K562 (cell line): Measurements from ENCODE around the gene NUDT22. TPM values are rescaled to one million over a fixed set of nuclear protein-coding genes. Genes with fewer than 3 reads are reported as not detected.
A peak's percentile ranks its signal among the peaks of the same experiment; 100 is the strongest.

Source experiments
- ARID2 ChIP-seq: fragments of 450-650 bp; IDR thresholded peaks from 2 replicates; pipeline ENCODE4 v1.6.1; 2017; ENCODE audit warnings: antibody characterized with exemption, mild to moderate bottlenecking
- BRD4 ChIP-seq: fragments of 200-600 bp; sonication (generic); IDR thresholded peaks from 2 replicates; pipeline ENCODE4 v1.6.1; 2017; ENCODE audit warnings: inconsistent platforms
- DACH1 ChIP-seq: fragments of 450-650 bp; IDR thresholded peaks from 2 replicates; pipeline ENCODE4 v1.6.1; 2018; ENCODE audit not compliant: partially characterized antibody
- EP400 ChIP-seq: fragments of 450-650 bp; IDR thresholded peaks from 2 replicates; pipeline ENCODE4 v1.6.1; 2017; ENCODE audit warnings: antibody characterized with exemption, mild to moderate bottlenecking, moderate library complexity
- GATAD2B ChIP-seq: fragments of 450-650 bp; IDR thresholded peaks from 2 replicates; pipeline ENCODE4 v1.6.1; 2017; ENCODE audit warnings: mild to moderate bottlenecking, borderline replicate concordance
- MAFG ChIP-seq: fragments of 450-650 bp; conservative IDR thresholded peaks from 2 replicates; pipeline ENCODE4 v1.6.1; 2016; ENCODE audit warnings: missing genetic modification characterization, missing compliant biosample characterization
- MAZ ChIP-seq, 2 experiments: fragments of 450-650 bp in 1 of 2; sonication (generic) in 1 of 2; formaldehyde crosslinking; IDR thresholded peaks in 1 of 2; conservative IDR thresholded peaks in 1 of 2; 2 replicates each; pipeline versions ENCODE4 v1.4.0 to v1.5.0; 2020; ENCODE audit warnings: mild to moderate bottlenecking in 1 of 2, missing genetic modification reagents in 1 of 2
- PRMT5 ChIP-seq: sonication (generic); formaldehyde crosslinking; IDR thresholded peaks from 2 replicates; pipeline ENCODE4 v1.5.0; 2020; ENCODE audit warnings: missing genetic modification reagents
- RBM14 ChIP-seq: fragments of 200-400 bp; formaldehyde crosslinking; IDR thresholded peaks from 2 replicates; pipeline ENCODE4 v1.6.1; 2018; ENCODE audit warnings: low read depth, mild to moderate bottlenecking, low read length, moderate library complexity, borderline replicate concordance; ENCODE audit not compliant: insufficient read depth
- RFX5 ChIP-seq: IDR thresholded peaks from 2 replicates; pipeline ENCODE4 v1.6.1; 2011; ENCODE audit warnings: low read depth, mild to moderate bottlenecking, improper control_type of control experiment, low read length
- SNRNP70 ChIP-seq: fragments of 200-400 bp; formaldehyde crosslinking; optimal IDR thresholded peaks from 2 replicates; pipeline ENCODE3; 2017; ENCODE audit warnings: low read depth, low read length
- SP1 ChIP-seq: sonication (generic); formaldehyde crosslinking; IDR thresholded peaks from 2 replicates; pipeline ENCODE4 v1.8.1; 2022; ENCODE audit warnings: mild to moderate bottlenecking, missing genetic modification reagents
- TAL1 ChIP-seq: fragments of 450-650 bp; IDR thresholded peaks from 2 replicates; pipeline ENCODE4 v1.6.1; 2016; ENCODE audit warnings: mild to moderate bottlenecking
- YBX1 ChIP-seq: fragments of 450-650 bp; IDR thresholded peaks from 2 replicates; pipeline ENCODE4 v1.7.1; 2016; ENCODE audit warnings: mild to moderate bottlenecking
- ZBTB34 ChIP-seq: fragments of 250-450 bp; sonication (Bioruptor Pico); IDR thresholded peaks from 2 replicates; pipeline ENCODE4 v1.8.0; 2021; ENCODE audit warnings: mild to moderate bottlenecking, moderate library complexity
- ZNF212 ChIP-seq: fragments of 450-650 bp; formaldehyde crosslinking; IDR thresholded peaks from 2 replicates; pipeline ENCODE4 v1.4.0; 2020; ENCODE audit warnings: mild to moderate bottlenecking
- polyA plus RNA-seq, 8 experiments: library from polyadenylated mRNA; depleted of rRNA in 4 of 8; stranded (reverse) in 5 of 8; unstranded in 3 of 8; fragments of >200 nt; fragmentation: Nextera tagmentation in 2 of 8; fragmentation: Illumina TruSeq in 1 of 8; extraction: Ambion mirVana in 2 of 8; extraction: Trizol in 1 of 8; gene quantifications; 2 replicates each; pipeline versions ENCODE4 v1.2.1 to v1.2.3, GENCODE V29; 2011 to 2014; ENCODE audit warnings: inconsistent platforms in 1 of 8, missing spikeins in 1 of 8
- total RNA-seq, 7 experiments: library from RNA; depleted of rRNA in 6 of 7; stranded (reverse); fragments of >200 nt in 6 of 7; fragmentation: Illumina TruSeq in 2 of 7; extraction: Trizol in 2 of 7; gene quantifications; 2 replicates each; pipeline versions ENCODE4 v1.2.1 to v1.2.3, GENCODE V29; 2011 to 2021; ENCODE audit warnings: low replicate concordance in 1 of 7
- TF ChIP-seq, protein P1 (sequence below): fragments of 450-650 bp; IDR thresholded peaks from 2 replicates; pipeline ENCODE4 v1.6.1; 2016; ENCODE audit warnings: low read depth
- TF ChIP-seq, protein P2 (sequence below): IDR thresholded peaks from 3 replicates; pipeline ENCODE4 v1.6.1; 2011; ENCODE audit warnings: borderline replicate concordance, mild to moderate bottlenecking; ENCODE audit not compliant: insufficient read length, insufficient read depth

NUDT22 gene
- total and polyA plus RNA-seq, 9 of the 15 experiments (the other 6 are each of a cell fraction or from before 2014, with no cell fraction given): 6.3 to 92.6 (median 37.4) TPM

DNA sequence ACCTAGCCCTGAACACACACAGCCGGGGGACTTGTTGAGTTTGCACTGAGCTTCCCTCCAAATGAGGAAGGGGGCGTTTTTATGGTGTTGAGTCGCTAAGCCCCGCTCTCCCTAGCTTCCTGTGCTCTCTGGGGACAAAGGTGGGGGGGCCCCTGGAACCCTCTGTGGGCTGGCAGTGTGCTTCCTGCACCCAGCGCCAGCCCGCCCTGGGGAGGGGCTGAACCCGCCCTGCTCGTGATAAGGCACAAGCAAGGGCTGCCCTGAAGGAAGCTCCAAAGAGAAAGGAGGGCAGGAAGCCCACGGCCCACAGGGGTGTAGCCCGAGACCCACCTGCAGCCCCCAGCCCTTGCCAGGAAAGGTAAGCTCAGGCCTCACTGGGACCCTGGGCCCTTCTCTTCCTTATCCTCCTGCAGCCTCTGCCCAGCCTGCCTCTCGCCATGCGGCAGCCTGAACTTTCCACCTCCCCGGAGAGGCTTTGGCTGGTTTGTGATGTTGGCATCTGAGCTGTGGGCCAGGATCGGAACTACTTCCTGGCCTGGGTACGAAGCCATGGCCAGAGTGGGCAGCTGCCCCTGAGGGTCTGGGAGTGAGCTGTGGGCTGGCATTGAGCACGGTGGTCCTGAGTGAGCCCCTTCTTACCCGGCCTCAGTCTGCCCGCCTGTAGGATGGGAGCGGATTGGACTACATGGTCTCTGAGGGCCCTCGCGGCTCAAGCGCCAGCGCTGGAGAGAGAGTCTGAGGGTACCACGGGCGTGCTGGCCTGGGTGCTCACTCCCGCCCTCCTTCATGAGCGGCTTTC is 19.4 kb upstream of the NUDT22 start, which contains the start of gene FERMT3 (continued):
- TF ChIP-seq ZNF212 (CRISPR knock-in tag) (no peak), YBX1 (no peak), RBM14 (0 out of 2 replicates have a peak, but pooled peaks have one; percentile 79), TAL1 (no peak), MAFG (tag) (no peak), MAZ (CRISPR knock-in tag; conservative IDR thresholded peaks at IDR 0.05 in 1 of 2, IDR thresholded peaks at IDR 0.05 in 1 of 2) (peak; percentile 66 to 76), SP1 (CRISPR knock-in tag) (peak; percentile 55; the same call in 1 of the 2 replicates), EP400 (peak; percentile 26), PRMT5 (no peak), SNRNP70 (no peak), BRD4 (no peak; the same call in 1 of the 2 replicates), RFX5 (no peak), DACH1 (no peak), ARID2 (no peak), ZBTB34 (CRISPR knock-in tag) (no peak), GATAD2B (0 out of 2 replicates have a peak, but pooled peaks have one; percentile 71)
- TF ChIP-seq, protein P1, sequence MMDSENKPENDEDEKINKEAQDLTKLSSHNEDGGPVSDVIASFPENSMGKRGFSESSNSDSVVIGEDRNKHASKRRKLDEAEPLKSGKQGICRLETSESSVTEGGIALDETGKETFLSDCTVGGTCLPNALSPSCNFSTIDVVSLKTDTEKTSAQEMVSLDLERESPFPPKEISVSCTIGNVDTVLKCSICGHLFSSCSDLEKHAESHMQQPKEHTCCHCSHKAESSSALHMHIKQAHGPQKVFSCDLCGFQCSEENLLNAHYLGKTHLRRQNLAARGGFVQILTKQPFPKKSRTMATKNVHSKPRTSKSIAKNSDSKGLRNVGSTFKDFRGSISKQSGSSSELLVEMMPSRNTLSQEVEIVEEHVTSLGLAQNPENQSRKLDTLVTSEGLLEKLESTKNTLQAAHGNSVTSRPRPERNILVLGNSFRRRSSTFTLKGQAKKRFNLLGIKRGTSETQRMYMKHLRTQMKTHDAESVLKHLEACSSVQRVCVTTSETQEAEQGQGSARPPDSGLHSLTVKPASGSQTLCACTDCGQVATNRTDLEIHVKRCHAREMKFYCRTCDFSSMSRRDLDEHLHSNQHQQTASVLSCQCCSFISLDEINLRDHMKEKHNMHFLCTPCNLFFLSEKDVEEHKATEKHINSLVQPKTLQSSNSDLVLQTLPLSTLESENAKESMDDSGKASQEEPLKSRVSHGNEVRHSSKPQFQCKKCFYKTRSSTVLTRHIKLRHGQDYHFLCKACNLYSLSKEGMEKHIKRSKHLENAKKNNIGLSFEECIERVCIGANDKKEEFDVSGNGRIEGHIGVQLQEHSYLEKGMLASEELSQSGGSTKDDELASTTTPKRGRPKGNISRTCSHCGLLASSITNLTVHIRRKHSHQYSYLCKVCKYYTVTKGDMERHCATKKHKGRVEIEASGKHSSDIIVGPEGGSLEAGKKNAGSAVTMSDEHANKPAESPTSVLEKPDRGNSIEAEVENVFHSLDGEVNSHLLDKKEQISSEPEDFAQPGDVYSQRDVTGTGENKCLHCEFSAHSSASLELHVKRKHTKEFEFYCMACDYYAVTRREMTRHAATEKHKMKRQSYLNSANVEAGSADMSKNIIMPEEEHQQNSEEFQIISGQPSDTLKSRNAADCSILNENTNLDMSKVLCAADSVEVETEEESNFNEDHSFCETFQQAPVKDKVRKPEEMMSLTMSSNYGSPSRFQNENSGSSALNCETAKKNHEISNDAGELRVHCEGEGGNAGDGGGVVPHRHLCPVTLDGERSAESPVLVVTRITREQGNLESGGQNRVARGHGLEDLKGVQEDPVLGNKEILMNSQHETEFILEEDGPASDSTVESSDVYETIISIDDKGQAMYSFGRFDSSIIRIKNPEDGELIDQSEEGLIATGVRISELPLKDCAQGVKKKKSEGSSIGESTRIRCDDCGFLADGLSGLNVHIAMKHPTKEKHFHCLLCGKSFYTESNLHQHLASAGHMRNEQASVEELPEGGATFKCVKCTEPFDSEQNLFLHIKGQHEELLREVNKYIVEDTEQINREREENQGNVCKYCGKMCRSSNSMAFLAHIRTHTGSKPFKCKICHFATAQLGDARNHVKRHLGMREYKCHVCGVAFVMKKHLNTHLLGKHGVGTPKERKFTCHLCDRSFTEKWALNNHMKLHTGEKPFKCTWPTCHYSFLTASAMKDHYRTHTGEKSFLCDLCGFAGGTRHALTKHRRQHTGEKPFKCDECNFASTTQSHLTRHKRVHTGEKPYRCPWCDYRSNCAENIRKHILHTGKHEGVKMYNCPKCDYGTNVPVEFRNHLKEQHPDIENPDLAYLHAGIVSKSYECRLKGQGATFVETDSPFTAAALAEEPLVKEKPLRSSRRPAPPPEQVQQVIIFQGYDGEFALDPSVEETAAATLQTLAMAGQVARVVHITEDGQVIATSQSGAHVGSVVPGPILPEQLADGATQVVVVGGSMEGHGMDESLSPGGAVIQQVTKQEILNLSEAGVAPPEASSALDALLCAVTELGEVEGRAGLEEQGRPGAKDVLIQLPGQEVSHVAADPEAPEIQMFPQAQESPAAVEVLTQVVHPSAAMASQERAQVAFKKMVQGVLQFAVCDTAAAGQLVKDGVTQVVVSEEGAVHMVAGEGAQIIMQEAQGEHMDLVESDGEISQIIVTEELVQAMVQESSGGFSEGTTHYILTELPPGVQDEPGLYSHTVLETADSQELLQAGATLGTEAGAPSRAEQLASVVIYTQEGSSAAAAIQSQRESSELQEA: no peak
- TF ChIP-seq, protein P2, sequence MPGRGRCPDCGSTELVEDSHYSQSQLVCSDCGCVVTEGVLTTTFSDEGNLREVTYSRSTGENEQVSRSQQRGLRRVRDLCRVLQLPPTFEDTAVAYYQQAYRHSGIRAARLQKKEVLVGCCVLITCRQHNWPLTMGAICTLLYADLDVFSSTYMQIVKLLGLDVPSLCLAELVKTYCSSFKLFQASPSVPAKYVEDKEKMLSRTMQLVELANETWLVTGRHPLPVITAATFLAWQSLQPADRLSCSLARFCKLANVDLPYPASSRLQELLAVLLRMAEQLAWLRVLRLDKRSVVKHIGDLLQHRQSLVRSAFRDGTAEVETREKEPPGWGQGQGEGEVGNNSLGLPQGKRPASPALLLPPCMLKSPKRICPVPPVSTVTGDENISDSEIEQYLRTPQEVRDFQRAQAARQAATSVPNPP: no peak
